Stimulated activated CD8-positive, alpha-beta memory T cell treated with anti-CD3 and anti-CD28 coated beads, Interleukin-2, amount 100 ng/mL, for 48 hours (primary cell): ENCODE results near the gene ZNF580.

ENCODE experiments used
- DNase-seq, 2 donors: peaks; one replicate each; pipeline ENCODE4 v3.0.0-alpha.2; 2020; ENCODE audit warnings: low read depth in 2 of 2

Gene ZNF580

GRCh38 chr19:55663846-55664536, 23.2 kb downstream of the ZNF580 start:
- no peak for DNase-seq

- DNase-seq, result no peak
Observed at GRCh38 chr19:55666343-55667005, 25.7 kb downstream of the ZNF580 start.

- no peak for DNase-seq
Observed at GRCh38 chr19:55667006-55667381, 26.2 kb downstream of the ZNF580 start.

GRCh38 chr19:55667511-55667910, 26.7 kb downstream of the ZNF580 start:
- DNase-seq, result no peak

GRCh38 chr19:55667958-55668357, 27.2 kb downstream of the ZNF580 start:
- DNase-seq, result no peak

- no peak for DNase-seq
Observed at GRCh38 chr19:55668603-55669348, 28.0 kb downstream of the ZNF580 start.

- no peak for DNase-seq
Observed at GRCh38 chr19:55669418-55670279, 28.8 kb downstream of the ZNF580 start.

- no peak for DNase-seq
Observed at GRCh38 chr19:55670280-55671053, 29.7 kb downstream of the ZNF580 start.

- DNase-seq, result no peak
Observed at GRCh38 chr19:55671054-55671378, 30.2 kb downstream of the ZNF580 start.

- no peak for DNase-seq
Observed at GRCh38 chr19:55672418-55672817, 31.6 kb downstream of the ZNF580 start.

- DNase-seq, result no peak
Observed at GRCh38 chr19:55673465-55673864, 32.7 kb downstream of the ZNF580 start.

- DNase-seq, result no peak
Observed at GRCh38 chr19:55673889-55674288, 33.1 kb downstream of the ZNF580 start.

- no peak for DNase-seq
Observed at GRCh38 chr19:55674459-55674840, 33.6 kb downstream of the ZNF580 start.

GRCh38 chr19:55674841-55675660, 34.2 kb downstream of the ZNF580 start, which contains the start of gene EPN1:
Gene EPN1 (plus strand): TSS chr19:55675226. CDS start chr19:55678628, 3,402 bp downstream.
- DNase-seq, result peak; percentile 96 to 97

- DNase-seq, result no peak
Observed at GRCh38 chr19:55675661-55676354, 35.0 kb downstream of the ZNF580 start.

GRCh38 chr19:55676383-55676782, 35.6 kb downstream of the ZNF580 start:
- no peak for DNase-seq

- DNase-seq, result no peak
Observed at GRCh38 chr19:55676889-55677505, 36.2 kb downstream of the ZNF580 start.

- no peak for DNase-seq
Observed at GRCh38 chr19:55677572-55678028, 36.8 kb downstream of the ZNF580 start.

GRCh38 chr19:55678121-55678671, 37.4 kb downstream of the ZNF580 start:
- no peak for DNase-seq
